ENCODE measurements around the gene PTPRA. TPM values are rescaled to one million over a fixed set of nuclear protein-coding genes. Genes with fewer than 3 reads are reported as not detected.

The PTPRA gene
- total RNA-seq, 2 experiments from 2014 or later: 33.3 to 47.2 TPM

DNA sequence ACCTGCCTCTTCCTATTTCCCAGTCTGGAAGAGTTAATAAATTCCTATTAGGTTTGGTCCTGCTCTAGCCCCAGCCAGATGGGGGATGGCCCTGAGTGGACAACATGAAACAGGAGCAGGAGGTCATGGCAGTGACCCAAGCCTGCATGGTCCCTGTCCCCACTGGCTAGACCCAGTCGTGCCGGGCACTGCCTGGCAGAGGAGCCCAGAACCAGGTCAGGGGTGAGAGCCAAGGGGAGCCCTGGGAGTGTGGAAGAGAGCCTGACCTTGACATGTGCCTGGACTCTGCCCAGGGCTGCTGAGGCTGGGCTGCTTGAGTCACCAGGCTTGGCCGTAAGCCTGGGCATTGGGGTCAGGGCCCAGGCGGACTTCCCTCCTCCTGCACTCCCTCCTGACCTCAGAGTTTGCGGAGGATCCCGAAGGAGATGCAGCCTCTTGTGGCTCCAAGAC lies 207.7 kb downstream of the PTPRA start:
- ChIA-PET POLR2A (no interaction called here), CTCF (ENCODE audit: unreplicated experiment) (no interaction called here)
- Histone ChIP-seq H4K20me1 (ENCODE audit: insufficient read depth, low read length) (no peaks in the 10 kb centered on the region), H3K9me2 (ENCODE audit: insufficient read depth, low read length) (no peaks in the 10 kb centered on the region), H3K36me3 (ENCODE audit: insufficient read depth, low read length) (no peaks in the 10 kb centered on the region), H3K4me1 (ENCODE audit: insufficient read depth, low read length, poor library complexity, severe bottlenecking) (no peaks in the 10 kb centered on the region), H3K4me3 (ENCODE audit: low read depth, low read length, poor library complexity, severe bottlenecking) (no peak overlapping the region), H3K79me2 (ENCODE audit: insufficient read depth, low read depth, low read length) (no peaks in the 10 kb centered on the region), H3K4me2 (ENCODE audit: low read length) (no peak overlapping the region), H3K9me3 (ENCODE audit: low read length) (no peaks in the 10 kb centered on the region), H2AFZ (ENCODE audit: low read length) (no peak overlapping the region), H3K27ac (ENCODE audit: low read depth, low read length, poor library complexity, severe bottlenecking) (no peak overlapping the region)
- no peak for DNase-seq (ENCODE audit: low spot score)
- no TSS peak for BruUV-seq (replicated peaks)
- TF ChIP-seq, protein P1, sequence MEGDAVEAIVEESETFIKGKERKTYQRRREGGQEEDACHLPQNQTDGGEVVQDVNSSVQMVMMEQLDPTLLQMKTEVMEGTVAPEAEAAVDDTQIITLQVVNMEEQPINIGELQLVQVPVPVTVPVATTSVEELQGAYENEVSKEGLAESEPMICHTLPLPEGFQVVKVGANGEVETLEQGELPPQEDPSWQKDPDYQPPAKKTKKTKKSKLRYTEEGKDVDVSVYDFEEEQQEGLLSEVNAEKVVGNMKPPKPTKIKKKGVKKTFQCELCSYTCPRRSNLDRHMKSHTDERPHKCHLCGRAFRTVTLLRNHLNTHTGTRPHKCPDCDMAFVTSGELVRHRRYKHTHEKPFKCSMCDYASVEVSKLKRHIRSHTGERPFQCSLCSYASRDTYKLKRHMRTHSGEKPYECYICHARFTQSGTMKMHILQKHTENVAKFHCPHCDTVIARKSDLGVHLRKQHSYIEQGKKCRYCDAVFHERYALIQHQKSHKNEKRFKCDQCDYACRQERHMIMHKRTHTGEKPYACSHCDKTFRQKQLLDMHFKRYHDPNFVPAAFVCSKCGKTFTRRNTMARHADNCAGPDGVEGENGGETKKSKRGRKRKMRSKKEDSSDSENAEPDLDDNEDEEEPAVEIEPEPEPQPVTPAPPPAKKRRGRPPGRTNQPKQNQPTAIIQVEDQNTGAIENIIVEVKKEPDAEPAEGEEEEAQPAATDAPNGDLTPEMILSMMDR (conservative IDR thresholded peaks at IDR 0.05; ENCODE audit: low read length): no peak
- TF ChIP-seq EZH2phosphoT487 (IDR thresholded peaks at IDR 0.05; ENCODE audit: borderline replicate concordance, low read depth, low read length): no peak
- intact Hi-C loops (cut with micrococcal nuclease; ENCODE audit: unreplicated experiment): no loop called here

DNA sequence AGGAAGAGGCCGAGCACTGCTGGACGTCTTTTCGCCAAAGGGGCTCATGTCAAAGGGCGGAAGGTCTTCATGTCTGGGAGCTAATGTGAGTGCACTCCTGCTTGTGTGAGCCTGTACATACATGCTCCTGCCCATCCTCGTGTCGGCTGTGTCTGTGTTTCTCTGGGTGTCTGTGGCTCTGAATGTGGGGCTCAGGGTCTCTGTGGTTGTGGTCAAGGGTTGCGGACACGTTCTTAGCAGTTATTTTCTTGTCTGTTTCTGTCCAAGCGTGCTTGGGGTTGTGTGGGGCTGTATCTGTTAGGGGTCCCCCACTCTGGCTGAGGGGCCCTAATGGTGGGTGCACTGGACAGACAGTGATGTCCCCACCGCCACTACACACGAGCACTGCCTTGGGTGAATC lies 208.4 kb downstream of the PTPRA start:
- H3K4me2 ChIP-seq (ENCODE audit: low read length): no peak overlapping the region
- ChIA-PET POLR2A (no interaction called here), CTCF (ENCODE audit: unreplicated experiment) (no interaction called here)
- intact Hi-C loops (cut with micrococcal nuclease; ENCODE audit: unreplicated experiment): no loop called here
- H3K9me2 ChIP-seq (ENCODE audit: insufficient read depth, low read length): no peaks in the 10 kb centered on the region
- no peak overlapping the region for H3K4me3 ChIP-seq (ENCODE audit: low read depth, low read length, poor library complexity, severe bottlenecking)
- no peaks in the 10 kb centered on the region for H4K20me1 ChIP-seq (ENCODE audit: insufficient read depth, low read length)
- H3K9me3 ChIP-seq (ENCODE audit: low read length): no peaks in the 10 kb centered on the region
- no TSS peak for BruUV-seq (replicated peaks)
- no peaks in the 10 kb centered on the region for H3K36me3 ChIP-seq (ENCODE audit: insufficient read depth, low read length)
- no peak overlapping the region for H2AFZ ChIP-seq (ENCODE audit: low read length)
- no peak overlapping the region for H3K27ac ChIP-seq (ENCODE audit: low read depth, low read length, poor library complexity, severe bottlenecking)
- TF ChIP-seq, protein P1 (conservative IDR thresholded peaks at IDR 0.05; ENCODE audit: low read length): no peak
- TF ChIP-seq EZH2phosphoT487 (IDR thresholded peaks at IDR 0.05; ENCODE audit: borderline replicate concordance, low read depth, low read length): no peak
- no peaks in the 10 kb centered on the region for H3K4me1 ChIP-seq (ENCODE audit: insufficient read depth, low read length, poor library complexity, severe bottlenecking)
- no peak for DNase-seq (ENCODE audit: low spot score)
- H3K79me2 ChIP-seq (ENCODE audit: insufficient read depth, low read depth, low read length): no peaks in the 10 kb centered on the region

DNA sequence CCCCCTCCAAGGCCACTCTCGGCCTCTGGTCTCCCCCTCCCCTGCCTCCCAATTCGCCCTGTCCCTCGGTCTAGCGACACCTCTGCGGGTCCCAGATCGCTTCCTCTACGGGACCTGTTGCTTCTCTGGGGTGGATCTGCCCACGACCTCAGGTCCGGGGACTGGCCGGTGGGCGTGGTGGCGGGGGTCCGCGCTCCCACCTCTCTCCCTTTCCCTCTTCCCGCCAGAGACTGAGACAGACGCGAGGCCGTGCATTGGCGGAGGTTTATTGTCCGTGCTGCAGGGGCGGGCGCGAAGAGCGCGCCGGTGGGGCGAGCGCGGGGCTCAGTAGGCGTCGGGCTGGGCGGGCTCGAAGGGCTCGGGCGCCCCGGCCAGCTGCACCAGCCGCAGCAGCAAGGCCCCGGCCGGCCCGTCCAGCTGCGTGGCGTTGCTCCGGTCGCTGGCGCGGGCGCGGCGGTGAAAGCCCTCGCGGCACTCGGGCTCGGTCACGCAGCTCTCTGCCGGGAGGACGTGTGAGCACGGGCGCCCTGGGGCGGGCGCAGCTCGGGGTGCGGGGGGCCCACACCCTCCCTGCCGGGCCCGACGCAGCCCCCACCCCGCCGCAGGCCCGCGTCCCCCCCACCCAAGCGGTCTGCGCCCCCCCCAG lies 209.1 kb downstream of the PTPRA start:
- no peaks in the 10 kb centered on the region for H3K36me3 ChIP-seq (ENCODE audit: insufficient read depth, low read length)
- no peak overlapping the region for H3K4me2 ChIP-seq (ENCODE audit: low read length)
- BruUV-seq (replicated peaks): no TSS peak
- CTCF ChIA-PET (ENCODE audit: unreplicated experiment): no interaction called here
- no peak overlapping the region for H2AFZ ChIP-seq (ENCODE audit: low read length)
- no peaks in the 10 kb centered on the region for H4K20me1 ChIP-seq (ENCODE audit: insufficient read depth, low read length)
- POLR2A ChIA-PET: no interaction called here
- H3K9me2 ChIP-seq (ENCODE audit: insufficient read depth, low read length): no peaks in the 10 kb centered on the region
- H3K4me3 ChIP-seq (ENCODE audit: low read depth, low read length, poor library complexity, severe bottlenecking): no peak overlapping the region
- H3K79me2 ChIP-seq (ENCODE audit: insufficient read depth, low read depth, low read length): no peaks in the 10 kb centered on the region
- no peaks in the 10 kb centered on the region for H3K9me3 ChIP-seq (ENCODE audit: low read length)
- no peak overlapping the region for H3K27ac ChIP-seq (ENCODE audit: low read depth, low read length, poor library complexity, severe bottlenecking)
- no peaks in the 10 kb centered on the region for H3K4me1 ChIP-seq (ENCODE audit: insufficient read depth, low read length, poor library complexity, severe bottlenecking)
- no peak for TF ChIP-seq EZH2phosphoT487 (IDR thresholded peaks at IDR 0.05; ENCODE audit: borderline replicate concordance, low read depth, low read length)
- TF ChIP-seq, protein P1 (conservative IDR thresholded peaks at IDR 0.05; ENCODE audit: low read length): no peak
- no peak for DNase-seq (ENCODE audit: low spot score)
- intact Hi-C loops (cut with micrococcal nuclease; ENCODE audit: unreplicated experiment): no loop called here
